ENCODE measurements around the gene NRG4.

Gene NRG4

DNA sequence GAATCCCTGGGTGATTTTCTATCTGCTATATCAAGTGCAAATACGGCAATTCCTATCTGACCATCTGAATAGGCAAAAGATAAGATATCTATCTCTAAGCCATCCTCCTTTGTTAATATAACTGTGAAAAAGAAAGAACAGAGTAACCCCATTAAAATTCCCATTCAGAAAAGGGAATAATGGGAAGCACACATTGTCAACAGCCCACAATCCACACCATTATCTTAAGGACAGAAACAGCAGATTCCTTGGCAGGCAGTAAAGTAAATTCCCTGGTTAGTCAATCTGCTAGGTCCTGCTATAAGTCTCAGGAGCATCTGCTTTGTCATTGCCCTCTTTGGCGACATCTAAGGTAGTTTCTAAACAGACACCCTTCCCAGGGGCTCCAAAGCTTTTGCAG, 21.9 kb upstream of the NRG4 start:
- no peaks in the 10 kb centered on the region for H3K4me1 ChIP-seq (ENCODE audit: control insufficient read depth, insufficient read depth, low read length)
- H3K36me3 ChIP-seq (ENCODE audit: control insufficient read depth in 2 of 2, insufficient read depth in 1 of 2, low read length in 2 of 2): no peaks in the 10 kb centered on the region
- no peak overlapping the region for H3K4me3 ChIP-seq (ENCODE audit: low read depth, low read length)
- ChIA-PET CTCF (interaction anchor here (0.6 to 0.7 kb wide), 2 partner anchors 16 to 113 kb away, joined by 3 to 4 read pairs; no protein-coding TSS in a partner anchor), POLR2A (interaction anchor here (0.5 to 0.6 kb wide), 2 partner anchors 125 to 581 kb away, joined by 3 to 4 read pairs; no protein-coding TSS in a partner anchor)
- no peak overlapping the region for H3K27ac ChIP-seq (ENCODE audit: extremely low read depth, low read depth, low read length)
- H3K9me3 ChIP-seq (ENCODE audit: control insufficient read depth, insufficient read depth, low read depth, low read length): no peaks in the 10 kb centered on the region
- TF ChIP-seq ZNF221 (tag by site-specific recombination; IDR thresholded peaks at IDR 0.05; ENCODE audit: borderline replicate concordance) (no peak), ZNF157 (tag by site-specific recombination; IDR thresholded peaks at IDR 0.05) (no peak), ZNF600 (tag by site-specific recombination; IDR thresholded peaks at IDR 0.05) (no peak), ZBTB1 (tag by site-specific recombination; IDR thresholded peaks at IDR 0.05) (no peak), ZNF777 (tag by site-specific recombination; IDR thresholded peaks at IDR 0.05; ENCODE audit: borderline replicate concordance) (no peak)
- TF ChIP-seq, protein P1, sequence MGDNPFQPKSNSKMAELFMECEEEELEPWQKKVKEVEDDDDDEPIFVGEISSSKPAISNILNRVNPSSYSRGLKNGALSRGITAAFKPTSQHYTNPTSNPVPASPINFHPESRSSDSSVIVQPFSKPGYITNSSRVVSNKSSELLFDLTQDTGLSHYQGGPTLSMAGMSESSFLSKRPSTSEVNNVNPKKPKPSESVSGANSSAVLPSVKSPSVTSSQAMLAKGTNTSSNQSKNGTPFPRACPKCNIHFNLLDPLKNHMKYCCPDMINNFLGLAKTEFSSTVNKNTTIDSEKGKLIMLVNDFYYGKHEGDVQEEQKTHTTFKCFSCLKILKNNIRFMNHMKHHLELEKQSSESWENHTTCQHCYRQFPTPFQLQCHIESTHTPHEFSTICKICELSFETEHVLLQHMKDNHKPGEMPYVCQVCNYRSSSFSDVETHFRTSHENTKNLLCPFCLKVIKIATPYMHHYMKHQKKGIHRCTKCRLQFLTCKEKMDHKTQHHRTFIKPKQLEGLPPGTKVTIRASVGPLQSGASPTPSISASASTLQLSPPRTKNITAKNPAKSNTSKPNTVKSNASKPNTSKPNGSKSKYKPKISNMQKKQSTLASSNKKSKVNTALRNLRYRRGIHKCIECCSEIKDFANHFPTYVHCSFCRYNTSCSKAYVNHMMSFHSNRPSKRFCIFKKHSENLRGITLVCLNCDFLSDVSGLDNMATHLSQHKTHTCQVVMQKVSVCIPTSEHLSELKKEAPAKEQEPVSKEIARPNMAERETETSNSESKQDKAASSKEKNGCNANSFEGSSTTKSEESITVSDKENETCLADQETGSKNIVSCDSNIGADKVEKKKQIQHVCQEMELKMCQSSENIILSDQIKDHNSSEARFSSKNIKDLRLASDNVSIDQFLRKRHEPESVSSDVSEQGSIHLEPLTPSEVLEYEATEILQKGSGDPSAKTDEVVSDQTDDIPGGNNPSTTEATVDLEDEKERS (tag by site-specific recombination; IDR thresholded peaks at IDR 0.05): no peak
- TF ChIP-seq, protein P2, sequence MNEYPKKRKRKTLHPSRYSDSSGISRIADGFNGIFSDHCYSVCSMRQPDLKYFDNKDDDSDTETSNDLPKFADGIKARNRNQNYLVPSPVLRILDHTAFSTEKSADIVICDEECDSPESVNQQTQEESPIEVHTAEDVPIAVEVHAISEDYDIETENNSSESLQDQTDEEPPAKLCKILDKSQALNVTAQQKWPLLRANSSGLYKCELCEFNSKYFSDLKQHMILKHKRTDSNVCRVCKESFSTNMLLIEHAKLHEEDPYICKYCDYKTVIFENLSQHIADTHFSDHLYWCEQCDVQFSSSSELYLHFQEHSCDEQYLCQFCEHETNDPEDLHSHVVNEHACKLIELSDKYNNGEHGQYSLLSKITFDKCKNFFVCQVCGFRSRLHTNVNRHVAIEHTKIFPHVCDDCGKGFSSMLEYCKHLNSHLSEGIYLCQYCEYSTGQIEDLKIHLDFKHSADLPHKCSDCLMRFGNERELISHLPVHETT (tag by site-specific recombination; IDR thresholded peaks at IDR 0.05): no peak
- TF ChIP-seq, protein P3, sequence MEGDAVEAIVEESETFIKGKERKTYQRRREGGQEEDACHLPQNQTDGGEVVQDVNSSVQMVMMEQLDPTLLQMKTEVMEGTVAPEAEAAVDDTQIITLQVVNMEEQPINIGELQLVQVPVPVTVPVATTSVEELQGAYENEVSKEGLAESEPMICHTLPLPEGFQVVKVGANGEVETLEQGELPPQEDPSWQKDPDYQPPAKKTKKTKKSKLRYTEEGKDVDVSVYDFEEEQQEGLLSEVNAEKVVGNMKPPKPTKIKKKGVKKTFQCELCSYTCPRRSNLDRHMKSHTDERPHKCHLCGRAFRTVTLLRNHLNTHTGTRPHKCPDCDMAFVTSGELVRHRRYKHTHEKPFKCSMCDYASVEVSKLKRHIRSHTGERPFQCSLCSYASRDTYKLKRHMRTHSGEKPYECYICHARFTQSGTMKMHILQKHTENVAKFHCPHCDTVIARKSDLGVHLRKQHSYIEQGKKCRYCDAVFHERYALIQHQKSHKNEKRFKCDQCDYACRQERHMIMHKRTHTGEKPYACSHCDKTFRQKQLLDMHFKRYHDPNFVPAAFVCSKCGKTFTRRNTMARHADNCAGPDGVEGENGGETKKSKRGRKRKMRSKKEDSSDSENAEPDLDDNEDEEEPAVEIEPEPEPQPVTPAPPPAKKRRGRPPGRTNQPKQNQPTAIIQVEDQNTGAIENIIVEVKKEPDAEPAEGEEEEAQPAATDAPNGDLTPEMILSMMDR (tag by site-specific recombination; IDR thresholded peaks at IDR 0.05): no peak
- TF ChIP-seq, protein P4, sequence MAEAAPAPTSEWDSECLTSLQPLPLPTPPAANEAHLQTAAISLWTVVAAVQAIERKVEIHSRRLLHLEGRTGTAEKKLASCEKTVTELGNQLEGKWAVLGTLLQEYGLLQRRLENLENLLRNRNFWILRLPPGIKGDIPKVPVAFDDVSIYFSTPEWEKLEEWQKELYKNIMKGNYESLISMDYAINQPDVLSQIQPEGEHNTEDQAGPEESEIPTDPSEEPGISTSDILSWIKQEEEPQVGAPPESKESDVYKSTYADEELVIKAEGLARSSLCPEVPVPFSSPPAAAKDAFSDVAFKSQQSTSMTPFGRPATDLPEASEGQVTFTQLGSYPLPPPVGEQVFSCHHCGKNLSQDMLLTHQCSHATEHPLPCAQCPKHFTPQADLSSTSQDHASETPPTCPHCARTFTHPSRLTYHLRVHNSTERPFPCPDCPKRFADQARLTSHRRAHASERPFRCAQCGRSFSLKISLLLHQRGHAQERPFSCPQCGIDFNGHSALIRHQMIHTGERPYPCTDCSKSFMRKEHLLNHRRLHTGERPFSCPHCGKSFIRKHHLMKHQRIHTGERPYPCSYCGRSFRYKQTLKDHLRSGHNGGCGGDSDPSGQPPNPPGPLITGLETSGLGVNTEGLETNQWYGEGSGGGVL (tag by site-specific recombination; IDR thresholded peaks at IDR 0.05): no peak

DNA sequence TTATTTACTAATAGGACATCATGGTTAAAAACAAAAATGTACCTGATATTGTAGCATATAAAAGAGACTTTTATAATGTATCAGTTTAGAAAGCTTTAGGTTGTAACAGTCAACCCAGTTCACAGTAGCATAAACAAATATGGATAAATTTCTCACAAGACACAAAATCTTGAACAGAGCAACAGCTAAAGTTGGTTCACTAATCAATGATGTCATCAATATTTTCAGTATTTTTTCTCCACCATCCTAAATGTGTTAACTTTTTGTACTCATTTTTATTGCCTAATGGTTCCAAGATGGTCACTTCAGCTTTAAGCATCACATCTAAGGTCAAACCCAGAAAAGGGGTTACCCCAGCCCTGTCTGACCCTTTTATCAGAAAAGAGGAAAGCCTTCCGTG, 21.2 kb upstream of the NRG4 start:
- Histone ChIP-seq H3K27ac (ENCODE audit: extremely low read depth, low read depth, low read length) (no peak overlapping the region), H3K9me3 (ENCODE audit: control insufficient read depth, insufficient read depth, low read depth, low read length) (no peaks in the 10 kb centered on the region), H3K4me3 (ENCODE audit: low read depth, low read length) (no peak overlapping the region), H3K4me1 (ENCODE audit: control insufficient read depth, insufficient read depth, low read length) (no peaks in the 10 kb centered on the region), H3K36me3 (ENCODE audit: control insufficient read depth in 2 of 2, insufficient read depth in 1 of 2, low read length in 2 of 2) (no peaks in the 10 kb centered on the region)
- CTCF ChIA-PET: interaction anchor here (0.7 to 1.1 kb wide), 5 partner anchors 23 to 115 kb away, joined by 3 to 4 read pairs (median 3); no protein-coding TSS in a partner anchor
- POLR2A ChIA-PET: no interaction called here
- no peak for TF ChIP-seq ZXDB (tag by site-specific recombination; IDR thresholded peaks at IDR 0.05)
- TF ChIP-seq, protein P5, sequence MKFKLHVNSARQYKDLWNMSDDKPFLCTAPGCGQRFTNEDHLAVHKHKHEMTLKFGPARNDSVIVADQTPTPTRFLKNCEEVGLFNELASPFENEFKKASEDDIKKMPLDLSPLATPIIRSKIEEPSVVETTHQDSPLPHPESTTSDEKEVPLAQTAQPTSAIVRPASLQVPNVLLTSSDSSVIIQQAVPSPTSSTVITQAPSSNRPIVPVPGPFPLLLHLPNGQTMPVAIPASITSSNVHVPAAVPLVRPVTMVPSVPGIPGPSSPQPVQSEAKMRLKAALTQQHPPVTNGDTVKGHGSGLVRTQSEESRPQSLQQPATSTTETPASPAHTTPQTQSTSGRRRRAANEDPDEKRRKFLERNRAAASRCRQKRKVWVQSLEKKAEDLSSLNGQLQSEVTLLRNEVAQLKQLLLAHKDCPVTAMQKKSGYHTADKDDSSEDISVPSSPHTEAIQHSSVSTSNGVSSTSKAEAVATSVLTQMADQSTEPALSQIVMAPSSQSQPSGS (tag by site-specific recombination; IDR thresholded peaks at IDR 0.05; ENCODE audit: low read depth): peak; percentile 84

DNA sequence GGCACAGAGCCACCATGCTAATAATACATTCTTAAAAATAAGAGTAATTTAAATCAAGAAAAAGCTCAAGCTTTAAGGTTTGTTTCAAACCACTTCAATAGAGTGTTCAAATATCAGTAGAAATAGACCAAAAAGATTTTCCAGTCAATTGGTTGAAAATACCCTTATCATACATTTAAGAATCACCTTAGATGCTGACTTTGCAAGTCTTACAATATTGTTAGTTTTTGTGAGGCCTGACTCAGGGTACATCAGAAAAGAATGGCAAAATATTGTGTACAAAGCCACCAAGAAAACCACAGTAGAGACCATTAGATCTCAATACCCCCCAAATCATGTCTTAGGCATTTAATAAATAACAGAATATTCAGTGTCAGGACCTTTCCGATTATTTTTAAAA, 19.8 kb upstream of the NRG4 start:
- TF ChIP-seq KLF10 (tag by site-specific recombination; IDR thresholded peaks at IDR 0.05) (no peak), ZNF596 (tag by site-specific recombination; IDR thresholded peaks at IDR 0.05) (no peak), ZNF214 (tag by site-specific recombination; IDR thresholded peaks at IDR 0.05; ENCODE audit: borderline replicate concordance) (no peak), ZNF768 (tag by site-specific recombination; IDR thresholded peaks at IDR 0.05) (no peak)
- Histone ChIP-seq H3K27ac (ENCODE audit: extremely low read depth, low read depth, low read length) (no peak overlapping the region), H3K4me1 (ENCODE audit: control insufficient read depth, insufficient read depth, low read length) (no peaks in the 10 kb centered on the region), H3K4me3 (ENCODE audit: low read depth, low read length) (no peak overlapping the region), H3K36me3 (ENCODE audit: control insufficient read depth in 2 of 2, insufficient read depth in 1 of 2, low read length in 2 of 2) (no peaks in the 10 kb centered on the region), H3K9me3 (ENCODE audit: control insufficient read depth, insufficient read depth, low read depth, low read length) (no peaks in the 10 kb centered on the region)
- CTCF ChIA-PET: no interaction called here
- POLR2A ChIA-PET: no interaction called here
